IPS DF 4.7 (cell line): ENCODE results near the gene ALG8.
"Not testable (repeated sequence)": the region's sequence is repeated elsewhere in the genome, so short reads cannot be mapped to it uniquely, and the experiment has no call there.

Experiments
- DNase-seq: peaks from one replicate; pipeline ENCODE4 v3.0.0-alpha.2; 2013; ENCODE audit warnings: low spot score; ENCODE audit errors: extremely low read depth

ALG8 gene

GRCh38 chr11:78139422-78140391, at the start of gene ALG8:
Gene ALG8 (minus strand): TSS chr11:78139626. CDS start chr11:78139588, 38 bp downstream.
- peak; percentile 83 for DNase-seq

- DNase-seq = peak; percentile 89
These were observed 49.1 kb upstream of the ALG8 start, which contains the start of the genes KCTD21 and USP35 for GRCh38 chr11:78188286-78189173. Gene KCTD21 (minus strand): TSS chr11:78188626. CDS start chr11:78174554, 14,072 bp downstream. Gene USP35 (plus strand): TSS chr11:78188919. CDS start chr11:78196246, 7,327 bp downstream.

GRCh38 chr11:78187366-78188285, 48.2 kb upstream of the ALG8 start:
- DNase-seq = peak; percentile 38

GRCh38 chr11:78181185-78181584, 41.8 kb upstream of the ALG8 start:
- DNase-seq = no peak

GRCh38 chr11:78180751-78181150, 41.3 kb upstream of the ALG8 start:
- no peak for DNase-seq

GRCh38 chr11:78179459-78180071, 40.1 kb upstream of the ALG8 start:
- no peak for DNase-seq

- no peak for DNase-seq
These were observed 37.8 kb upstream of the ALG8 start for GRCh38 chr11:78177216-78177615.

- no peak for DNase-seq
These were observed 37.2 kb upstream of the ALG8 start for GRCh38 chr11:78176605-78177141.

- DNase-seq = not testable (repeated sequence)
These were observed 36.4 kb upstream of the ALG8 start for GRCh38 chr11:78175862-78176261.

GRCh38 chr11:78171951-78172350, 32.5 kb upstream of the ALG8 start:
- no peak for DNase-seq

GRCh38 chr11:78170874-78171549, 31.6 kb upstream of the ALG8 start:
- DNase-seq = no peak

- DNase-seq = no peak
These were observed 31.0 kb upstream of the ALG8 start for GRCh38 chr11:78170413-78170812.

GRCh38 chr11:78168539-78169477, 29.4 kb upstream of the ALG8 start:
- DNase-seq = no peak

- DNase-seq = no peak
These were observed 27.5 kb upstream of the ALG8 start for GRCh38 chr11:78166855-78167469.

- DNase-seq = no peak
These were observed 25.0 kb upstream of the ALG8 start for GRCh38 chr11:78164471-78164870.

- DNase-seq = no peak
These were observed 24.4 kb upstream of the ALG8 start for GRCh38 chr11:78163828-78164227.

- DNase-seq = no peak
These were observed 22.5 kb upstream of the ALG8 start for GRCh38 chr11:78161962-78162371.

- DNase-seq = no peak
These were observed 21.9 kb upstream of the ALG8 start for GRCh38 chr11:78161346-78161745.
